ENCODE data around the gene SORCS3. TPM values are rescaled to one million over a fixed set of nuclear protein-coding genes. Genes with fewer than 3 reads are reported as not detected.

SORCS3 gene
- total and polyA plus RNA-seq, 10 of the 15 experiments (the other 5 are each of a cell fraction or from before 2014, with no cell fraction given) = 0.01 to 0.04 (median 0.02) TPM; not detected in 7

- TF ChIP-seq, protein P1, sequence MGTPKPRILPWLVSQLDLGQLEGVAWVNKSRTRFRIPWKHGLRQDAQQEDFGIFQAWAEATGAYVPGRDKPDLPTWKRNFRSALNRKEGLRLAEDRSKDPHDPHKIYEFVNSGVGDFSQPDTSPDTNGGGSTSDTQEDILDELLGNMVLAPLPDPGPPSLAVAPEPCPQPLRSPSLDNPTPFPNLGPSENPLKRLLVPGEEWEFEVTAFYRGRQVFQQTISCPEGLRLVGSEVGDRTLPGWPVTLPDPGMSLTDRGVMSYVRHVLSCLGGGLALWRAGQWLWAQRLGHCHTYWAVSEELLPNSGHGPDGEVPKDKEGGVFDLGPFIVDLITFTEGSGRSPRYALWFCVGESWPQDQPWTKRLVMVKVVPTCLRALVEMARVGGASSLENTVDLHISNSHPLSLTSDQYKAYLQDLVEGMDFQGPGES (IDR thresholded peaks at IDR 0.05) = no peak
- TF ChIP-seq EGR1 (IDR thresholded peaks at IDR 0.05; ENCODE audit: borderline replicate concordance in 1 of 2, low read depth in 2 of 2, low read length in 2 of 2) (no peak), SREBF2 (IDR thresholded peaks at IDR 0.05; ENCODE audit: low read length) (no peak), RFX5 (IDR thresholded peaks at IDR 0.05; ENCODE audit: low read depth, low read length) (no peak), CHD4 (IDR thresholded peaks at IDR 0.05) (no peak), SRF (IDR thresholded peaks at IDR 0.05; ENCODE audit: low read depth in 2 of 2, low read length in 2 of 2) (no peak), MEF2B (IDR thresholded peaks at IDR 0.05; ENCODE audit: partially characterized antibody, poor library complexity, severe bottlenecking) (no peak), ZNF592 (IDR thresholded peaks at IDR 0.05) (no peak), SP1 (IDR thresholded peaks at IDR 0.05; ENCODE audit: low read depth, low read length) (no peak), ZNF384 (IDR thresholded peaks at IDR 0.05; ENCODE audit: borderline replicate concordance, low read depth, low read length) (no peak)
- TF ChIP-seq, protein P2, sequence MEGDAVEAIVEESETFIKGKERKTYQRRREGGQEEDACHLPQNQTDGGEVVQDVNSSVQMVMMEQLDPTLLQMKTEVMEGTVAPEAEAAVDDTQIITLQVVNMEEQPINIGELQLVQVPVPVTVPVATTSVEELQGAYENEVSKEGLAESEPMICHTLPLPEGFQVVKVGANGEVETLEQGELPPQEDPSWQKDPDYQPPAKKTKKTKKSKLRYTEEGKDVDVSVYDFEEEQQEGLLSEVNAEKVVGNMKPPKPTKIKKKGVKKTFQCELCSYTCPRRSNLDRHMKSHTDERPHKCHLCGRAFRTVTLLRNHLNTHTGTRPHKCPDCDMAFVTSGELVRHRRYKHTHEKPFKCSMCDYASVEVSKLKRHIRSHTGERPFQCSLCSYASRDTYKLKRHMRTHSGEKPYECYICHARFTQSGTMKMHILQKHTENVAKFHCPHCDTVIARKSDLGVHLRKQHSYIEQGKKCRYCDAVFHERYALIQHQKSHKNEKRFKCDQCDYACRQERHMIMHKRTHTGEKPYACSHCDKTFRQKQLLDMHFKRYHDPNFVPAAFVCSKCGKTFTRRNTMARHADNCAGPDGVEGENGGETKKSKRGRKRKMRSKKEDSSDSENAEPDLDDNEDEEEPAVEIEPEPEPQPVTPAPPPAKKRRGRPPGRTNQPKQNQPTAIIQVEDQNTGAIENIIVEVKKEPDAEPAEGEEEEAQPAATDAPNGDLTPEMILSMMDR (IDR thresholded peaks at IDR 0.05 in 2 of 3, conservative IDR thresholded peaks at IDR 0.05 in 1 of 3; ENCODE audit: control insufficient read depth in 2 of 3, extremely low read depth in 1 of 3, insufficient read depth in 1 of 3, low read depth in 3 of 3, low read length in 3 of 3) = no peak
- H3K36me3 ChIP-seq (ENCODE audit: control insufficient read depth in 2 of 2, insufficient read depth in 2 of 2, low read length in 1 of 2) = no peaks in the 10 kb centered on the region
- WGBS (ENCODE audit: insufficient coverage, insufficient replicate concordance, low lambda C conversion rate, missing lambda C conversion rate) = 3% methylated on average over 3 of the region's 3 CpGs
- POLR2A ChIA-PET = no interaction called here
- SMC1A ChIA-PET (ENCODE audit: uncharacterized antibody, unreplicated experiment) = no interaction called here
- H2AFZ ChIP-seq (ENCODE audit: control insufficient read depth, low read depth, low read length) = no peak overlapping the region
- H3K9ac ChIP-seq (ENCODE audit: control insufficient read depth, insufficient read depth, low read length) = no peak overlapping the region
- DNase-seq (ENCODE audit: low read depth, low spot score) (no peak), FAIRE-seq (no peak), ATAC-seq (no peak)
- no peaks in the 10 kb centered on the region for H3K79me2 ChIP-seq (ENCODE audit: control insufficient read depth, insufficient read depth, low read length)
- H3K27ac ChIP-seq (ENCODE audit: control insufficient read depth, insufficient read depth) = no peak overlapping the region
- H3K9me3 ChIP-seq (replicated peaks; ENCODE audit: control insufficient read depth, insufficient read depth, low read length) = no peaks in the 10 kb centered on the region
- BruUV-seq (replicated peaks) = no TSS peak
- no peaks in the 10 kb centered on the region for H3K4me1 ChIP-seq (ENCODE audit: control insufficient read depth, insufficient read depth, low read length)
- H4K20me1 ChIP-seq (ENCODE audit: control insufficient read depth, insufficient read depth) = no peaks in the 10 kb centered on the region
- in situ Hi-C loops (cut with MboI) (no loop called here), intact Hi-C loops (cut with micrococcal nuclease; ENCODE audit: unreplicated experiment) (no loop called here)
- no peak overlapping the region for H3K4me2 ChIP-seq (ENCODE audit: control insufficient read depth, insufficient read depth)
- no peaks in the 10 kb centered on the region for H3K27me3 ChIP-seq (replicated peaks in 1 of 2; ENCODE audit: control insufficient read depth in 2 of 2, insufficient read depth in 2 of 2, low read length in 1 of 2)
- no peak overlapping the region for H3K4me3 ChIP-seq
- CTCF ChIA-PET = no interaction called here
- RAD21 ChIA-PET (ENCODE audit: unreplicated experiment) = no interaction called here
Measured at GRCh38 chr10:105258036-105258673, 617.1 kb downstream of the SORCS3 start.

Data from GM12878 (cell line).